HepG2 (cell line): Measurements from ENCODE around the gene PXMP4. TPM values are rescaled to one million over a fixed set of nuclear protein-coding genes. Genes with fewer than 3 reads are reported as not detected.

Experiments
- ARID5B ChIP-seq: IDR thresholded peaks from 2 replicates; pipeline ENCODE4 v1.4.0; 2020; ENCODE audit warnings: mild to moderate bottlenecking, missing genetic modification reagents
- FOXO4 ChIP-seq: sonication (generic); formaldehyde crosslinking; conservative IDR thresholded peaks from 2 replicates; pipeline ENCODE4 v1.8.1; 2023; ENCODE audit warnings: missing genetic modification reagents
- PHF20 ChIP-seq: sonication (generic); formaldehyde crosslinking; IDR thresholded peaks from 2 replicates; pipeline ENCODE4 v1.5.0; 2020; ENCODE audit warnings: mild to moderate bottlenecking, missing genetic modification reagents
- PHF21A ChIP-seq: sonication (generic); formaldehyde crosslinking; IDR thresholded peaks from 2 replicates; pipeline ENCODE4 v1.5.0; 2020; ENCODE audit warnings: mild to moderate bottlenecking, missing genetic modification reagents
- REPIN1 ChIP-seq: sonication (generic); formaldehyde crosslinking; IDR thresholded peaks from 2 replicates; pipeline ENCODE4 v1.8.0; 2022; ENCODE audit warnings: missing genetic modification reagents, low read depth, mild to moderate bottlenecking, borderline replicate concordance
- RXRA ChIP-seq: sonication (generic); formaldehyde crosslinking; IDR thresholded peaks from 2 replicates; pipeline ENCODE4 v1.5.1; 2020; ENCODE audit warnings: missing genetic modification reagents
- RXRB ChIP-seq: IDR thresholded peaks from 2 replicates; pipeline ENCODE4 v1.6.1; 2016; ENCODE audit warnings: borderline replicate concordance, missing genetic modification reagents, missing compliant biosample characterization
- SMARCC2 ChIP-seq: fragments of 450-650 bp; IDR thresholded peaks from 2 replicates; pipeline ENCODE4 v1.6.1; 2017; ENCODE audit warnings: antibody characterized with exemption, mild to moderate bottlenecking
- SRSF4 ChIP-seq: fragments of 200-400 bp; formaldehyde crosslinking; IDR thresholded peaks from one replicate; pipeline ENCODE4 v1.6.1; 2018; ENCODE audit warnings: mild to moderate bottlenecking, low read depth, low read length, moderate library complexity; ENCODE audit not compliant: poor library complexity, severe bottlenecking
- TARDBP ChIP-seq: sonication (generic); formaldehyde crosslinking; IDR thresholded peaks from 2 replicates; pipeline ENCODE4 v1.8.0; 2022; ENCODE audit warnings: mild to moderate bottlenecking, missing genetic modification reagents
- ZNF629 ChIP-seq: sonication (generic); formaldehyde crosslinking; conservative IDR thresholded peaks from 2 replicates; pipeline ENCODE4 v1.5.0; 2020; ENCODE audit warnings: missing genetic modification reagents
- ZNF710 ChIP-seq: sonication (generic); formaldehyde crosslinking; IDR thresholded peaks from 2 replicates; pipeline ENCODE4 v1.5.0; 2020; ENCODE audit warnings: mild to moderate bottlenecking, missing genetic modification reagents, borderline replicate concordance
- polyA plus RNA-seq, 8 experiments: library from polyadenylated mRNA; depleted of rRNA in 3 of 8; stranded (reverse) in 7 of 8; unstranded in 1 of 8; fragments of >200 nt; fragmentation: Illumina TruSeq in 4 of 8; extraction: Trizol in 4 of 8; gene quantifications; 2 replicates each; pipeline versions ENCODE4 v1.2.1 to v1.2.3, GENCODE V29; 2011 to 2016; ENCODE audit warnings: low read depth in 4 of 8, missing spikeins in 1 of 8, mixed read lengths in 1 of 8; ENCODE audit not compliant: insufficient read depth in 1 of 8
- total RNA-seq, 5 experiments: library from RNA; depleted of rRNA; stranded (reverse); fragments of >200 nt; fragmentation: Illumina TruSeq; extraction: Trizol; gene quantifications; 2 replicates each; pipeline ENCODE4 v1.2.3, GENCODE V29; 2016; ENCODE audit warnings: low read depth in 1 of 5
- TF ChIP-seq, protein P1 (sequence below): sonication (generic); formaldehyde crosslinking; IDR thresholded peaks from 2 replicates; pipeline ENCODE4 v1.9.0; 2021; ENCODE audit warnings: missing genetic modification reagents, borderline replicate concordance
- TF ChIP-seq, protein P2 (sequence below): sonication (generic); formaldehyde crosslinking; IDR thresholded peaks from 2 replicates; pipeline ENCODE4 v1.8.0; 2022; ENCODE audit warnings: missing genetic modification reagents, mild to moderate bottlenecking, inconsistent platforms, borderline replicate concordance

Gene PXMP4
- total and polyA plus RNA-seq, 2 of the 13 experiments (the other 11 are each of a cell fraction or from before 2014, with no cell fraction given) = not detected

- peak; percentile 77; the same call in 1 of the 2 replicates for TF ChIP-seq TARDBP
- peak; percentile 73; the same call in 1 of the 2 replicates for TF ChIP-seq REPIN1
- TF ChIP-seq SMARCC2 = no peak
- peak; percentile 73; the same call in 1 of the 2 replicates for TF ChIP-seq PHF21A (CRISPR knock-in tag)
- peak; percentile 84 for TF ChIP-seq ARID5B (CRISPR knock-in tag)
- 0 out of 2 replicates have a peak, but pooled peaks have one; percentile 90 for TF ChIP-seq ZNF710 (CRISPR knock-in tag)
- TF ChIP-seq PHF20 (CRISPR knock-in tag) = no peak
- peak; percentile 49; the same call in 1 of the 2 replicates for TF ChIP-seq RXRA (CRISPR knock-in tag)
- TF ChIP-seq, protein P1, sequence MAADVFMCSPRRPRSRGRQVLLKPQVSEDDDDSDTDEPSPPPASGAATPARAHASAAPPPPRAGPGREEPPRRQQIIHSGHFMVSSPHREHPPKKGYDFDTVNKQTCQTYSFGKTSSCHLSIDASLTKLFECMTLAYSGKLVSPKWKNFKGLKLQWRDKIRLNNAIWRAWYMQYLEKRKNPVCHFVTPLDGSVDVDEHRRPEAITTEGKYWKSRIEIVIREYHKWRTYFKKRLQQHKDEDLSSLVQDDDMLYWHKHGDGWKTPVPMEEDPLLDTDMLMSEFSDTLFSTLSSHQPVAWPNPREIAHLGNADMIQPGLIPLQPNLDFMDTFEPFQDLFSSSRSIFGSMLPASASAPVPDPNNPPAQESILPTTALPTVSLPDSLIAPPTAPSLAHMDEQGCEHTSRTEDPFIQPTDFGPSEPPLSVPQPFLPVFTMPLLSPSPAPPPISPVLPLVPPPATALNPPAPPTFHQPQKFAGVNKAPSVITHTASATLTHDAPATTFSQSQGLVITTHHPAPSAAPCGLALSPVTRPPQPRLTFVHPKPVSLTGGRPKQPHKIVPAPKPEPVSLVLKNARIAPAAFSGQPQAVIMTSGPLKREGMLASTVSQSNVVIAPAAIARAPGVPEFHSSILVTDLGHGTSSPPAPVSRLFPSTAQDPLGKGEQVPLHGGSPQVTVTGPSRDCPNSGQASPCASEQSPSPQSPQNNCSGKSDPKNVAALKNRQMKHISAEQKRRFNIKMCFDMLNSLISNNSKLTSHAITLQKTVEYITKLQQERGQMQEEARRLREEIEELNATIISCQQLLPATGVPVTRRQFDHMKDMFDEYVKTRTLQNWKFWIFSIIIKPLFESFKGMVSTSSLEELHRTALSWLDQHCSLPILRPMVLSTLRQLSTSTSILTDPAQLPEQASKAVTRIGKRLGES (CRISPR knock-in tag) = no peak
- TF ChIP-seq ZNF629 (CRISPR knock-in tag) = peak; percentile 15
- TF ChIP-seq RXRB (CRISPR knock-in tag) = peak; percentile 81; the same call in 1 of the 2 replicates
- no peak for TF ChIP-seq SRSF4
- TF ChIP-seq, protein P2, sequence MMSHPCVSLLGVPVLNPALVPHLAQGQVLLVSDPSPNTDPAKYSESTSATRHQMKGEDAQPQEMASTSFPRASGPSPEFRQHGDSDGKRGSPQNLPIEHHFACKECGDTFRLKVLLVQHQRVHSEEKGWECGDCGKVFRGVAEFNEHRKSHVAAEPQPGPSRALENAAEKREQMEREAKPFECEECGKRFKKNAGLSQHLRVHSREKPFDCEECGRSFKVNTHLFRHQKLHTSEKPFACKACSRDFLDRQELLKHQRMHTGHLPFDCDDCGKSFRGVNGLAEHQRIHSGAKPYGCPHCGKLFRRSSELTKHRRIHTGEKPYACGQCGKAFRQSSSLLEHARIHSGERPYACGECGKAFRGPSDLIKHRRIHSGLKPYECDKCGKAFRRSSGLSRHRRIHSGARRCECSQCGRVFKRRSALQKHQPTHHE (CRISPR knock-in tag) = 0 out of 2 replicates have a peak, but pooled peaks have one; percentile 59
- peak; percentile 88; the same call in 1 of the 2 replicates for TF ChIP-seq FOXO4 (CRISPR knock-in tag)
Observed at GRCh38 chr20:33724439-33725094, 4.5 kb upstream of the PXMP4 start (continued).
